OCI-LY1 (cell line): ENCODE measurements around the gene ERVMER34-1.

Experiments used
- H2AFZ ChIP-seq: fragments of 200-600 bp; sonication (generic), shearing (Covaris generic); 2 replicates; pipeline ENCODE4 v1.6.0; 2014; ENCODE audit warnings: antibody characterized with exemption, mild to moderate bottlenecking, low read length
- H3F3A ChIP-seq: fragments of 200-600 bp; sonication (generic), shearing (Covaris generic); 2 replicates; pipeline ENCODE4 v1.6.0; 2014; ENCODE audit warnings: mild to moderate bottlenecking, antibody characterized with exemption, low read length, moderate library complexity; ENCODE audit not compliant: insufficient read depth
- H3K27ac ChIP-seq: fragments of 200-600 bp; sonication (generic); 2 replicates; pipeline ENCODE4 v1.5.1; 2014; ENCODE audit warnings: low read length, mixed run types, mild to moderate bottlenecking, low read depth; ENCODE audit not compliant: poor library complexity, severe bottlenecking
- H3K27me3 ChIP-seq: fragments of 200-600 bp; sonication (generic); 2 replicates; pipeline ENCODE4 v1.6.0; 2014; ENCODE audit warnings: antibody characterized with exemption, mild to moderate bottlenecking, low read length, moderate library complexity; ENCODE audit not compliant: insufficient read depth
- H3K36me3 ChIP-seq: fragments of 200-600 bp; sonication (generic); 2 replicates; pipeline ENCODE4 v1.6.1; 2014; ENCODE audit warnings: mild to moderate bottlenecking, antibody characterized with exemption, low read length, moderate library complexity, mixed read lengths; ENCODE audit not compliant: insufficient read depth
- H3K4me1 ChIP-seq: fragments of 200-600 bp; sonication (generic); 2 replicates; pipeline ENCODE4 v1.5.1; 2014; ENCODE audit warnings: mild to moderate bottlenecking, low read length, moderate library complexity; ENCODE audit not compliant: insufficient read depth, severe bottlenecking
- H3K4me2 ChIP-seq: fragments of 200-600 bp; sonication (generic), shearing (Covaris generic); 2 replicates; pipeline ENCODE4 v1.6.1; 2014; ENCODE audit warnings: low read length
- H3K4me3 ChIP-seq: fragments of 200-600 bp; sonication (generic); 2 replicates; pipeline ENCODE4 v1.5.1; 2014; ENCODE audit warnings: low read length, low read depth, mild to moderate bottlenecking, mixed read lengths; ENCODE audit not compliant: poor library complexity, severe bottlenecking
- H3K79me2 ChIP-seq: fragments of 200-600 bp; shearing (Covaris generic); 2 replicates; pipeline ENCODE4 v1.6.1; 2016; ENCODE audit warnings: mixed run types, low read length, mixed read lengths; ENCODE audit not compliant: insufficient read depth
- H3K9ac ChIP-seq: fragments of 200-600 bp; sonication (generic), shearing (Covaris generic); 2 replicates; pipeline ENCODE4 v1.6.1; 2014; ENCODE audit warnings: mild to moderate bottlenecking, low read length, mixed read lengths
- H3K9me2 ChIP-seq: fragments of 200-600 bp; sonication (generic), shearing (Covaris generic); 2 replicates; pipeline ENCODE4 v1.6.1; 2014; ENCODE audit warnings: low read depth, mild to moderate bottlenecking, low read length, mixed read lengths
- H3K9me3 ChIP-seq: fragments of 200-600 bp; shearing (Covaris generic); 2 replicates; pipeline ENCODE4 v1.6.1; 2014; ENCODE audit warnings: low read length, mixed read lengths
- H4K20me1 ChIP-seq: fragments of 200-600 bp; sonication (generic), shearing (Covaris generic); 2 replicates; pipeline ENCODE4 v1.6.0; 2016; ENCODE audit warnings: mild to moderate bottlenecking, low read length; ENCODE audit not compliant: insufficient read depth
- CTCF ChIP-seq: fragments of 200-600 bp; sonication (generic), shearing (Covaris generic); IDR thresholded peaks from 2 replicates; pipeline ENCODE4 v1.5.1; 2017; ENCODE audit warnings: mild to moderate bottlenecking, antibody characterized with exemption, low read length, moderate library complexity, mixed read lengths
- EZH2 ChIP-seq: fragments of 200-600 bp; sonication (generic), shearing (Covaris generic); IDR thresholded peaks from 2 replicates; pipeline ENCODE4 v1.8.0; 2017; ENCODE audit warnings: borderline replicate concordance, mixed run types, mild to moderate bottlenecking, antibody characterized with exemption, low read length, moderate library complexity, mixed read lengths

The ERVMER34-1 gene

GRCh38 chr4:52751487-52751911 lies 274 bp upstream of the ERVMER34-1 start:
- H3K79me2 ChIP-seq, result no peaks in the 10 kb centered on the region
- no peaks in the 10 kb centered on the region for H3K9me3 ChIP-seq
- no peaks in the 10 kb centered on the region for H3K9me2 ChIP-seq
- no peaks in the 10 kb centered on the region for H3K36me3 ChIP-seq
- no peak overlapping the region for H3K27ac ChIP-seq
- H3K27me3 ChIP-seq, result no peaks in the 10 kb centered on the region
- no peak overlapping the region for H3K4me3 ChIP-seq
- no peak overlapping the region for H3K9ac ChIP-seq
- H4K20me1 ChIP-seq, result no peaks in the 10 kb centered on the region
- no peaks in the 10 kb centered on the region for H3F3A ChIP-seq
- no peak for TF ChIP-seq CTCF
- TF ChIP-seq EZH2, result no peak
- H3K4me1 ChIP-seq, result no peaks in the 10 kb centered on the region
- H3K4me2 ChIP-seq, result no peak overlapping the region
- no peak overlapping the region for H2AFZ ChIP-seq

- no peaks in the 10 kb centered on the region for H3F3A ChIP-seq
- H3K4me2 ChIP-seq, result no peak overlapping the region
- no peaks in the 10 kb centered on the region for H3K4me1 ChIP-seq
- no peak overlapping the region for H3K9ac ChIP-seq
- no peak overlapping the region for H3K4me3 ChIP-seq
- no peak overlapping the region for H2AFZ ChIP-seq
- H3K9me2 ChIP-seq, result no peaks in the 10 kb centered on the region
- TF ChIP-seq CTCF, result no peak
- TF ChIP-seq EZH2, result no peak
- no peaks in the 10 kb centered on the region for H3K79me2 ChIP-seq
- H4K20me1 ChIP-seq, result no peaks in the 10 kb centered on the region
- H3K9me3 ChIP-seq, result no peaks in the 10 kb centered on the region
- no peak overlapping the region for H3K27ac ChIP-seq
- no peaks in the 10 kb centered on the region for H3K36me3 ChIP-seq
- H3K27me3 ChIP-seq, result no peaks in the 10 kb centered on the region
These were observed 1.0 kb downstream of the ERVMER34-1 start for GRCh38 chr4:52750213-52750612.

GRCh38 chr4:52748432-52748831 lies 2.8 kb downstream of the ERVMER34-1 start:
- Histone ChIP-seq H3K4me3 (no peak overlapping the region), H3K9me2 (no peaks in the 10 kb centered on the region), H3K9me3 (no peaks in the 10 kb centered on the region), H3F3A (no peaks in the 10 kb centered on the region), H2AFZ (no peak overlapping the region), H4K20me1 (no peaks in the 10 kb centered on the region), H3K27me3 (no peaks in the 10 kb centered on the region), H3K9ac (no peak overlapping the region), H3K27ac (no peak overlapping the region), H3K4me2 (no peak overlapping the region), H3K36me3 (no peaks in the 10 kb centered on the region), H3K79me2 (no peaks in the 10 kb centered on the region), H3K4me1 (no peaks in the 10 kb centered on the region)
- TF ChIP-seq EZH2, result no peak
- TF ChIP-seq CTCF, result no peak
